ENCODE results near the gene MTHFSD. TPM values are rescaled to one million over a fixed set of nuclear protein-coding genes. Genes with fewer than 3 reads are reported as not detected.
"Not testable (repeated sequence)": the region's sequence is repeated elsewhere in the genome, so short reads cannot be mapped to it uniquely, and the experiment has no call there.

Gene MTHFSD
- total RNA-seq, 1 donor from 2014 or later, result 14.1 TPM

GRCh38 chr16:86594721-86595120 lies 39.7 kb upstream of the MTHFSD start:
- Mint-ChIP-seq H3K27ac (ENCODE audit: unreplicated experiment) (no peak overlapping the region), H3K9me3 (ENCODE audit: unreplicated experiment) (no peaks in the 10 kb centered on the region), H3K27me3 (ENCODE audit: unreplicated experiment) (no peaks in the 10 kb centered on the region), H3K4me3 (ENCODE audit: unreplicated experiment) (no peak overlapping the region), H3K4me1 (ENCODE audit: unreplicated experiment) (peaks cover 57% of the 10 kb centered on the region), H3K36me3 (ENCODE audit: unreplicated experiment) (peaks cover 3% of the 10 kb centered on the region)
- DNase-seq (ENCODE audit: extremely low spot score, unreplicated experiment), result no peak
- TF ChIP-seq CTCF (IDR thresholded peaks at IDR 0.05), result no peak

- no peak for TF ChIP-seq CTCF (IDR thresholded peaks at IDR 0.05)
- Mint-ChIP-seq H3K27ac (ENCODE audit: unreplicated experiment) (peak overlapping the region; percentile 56), H3K4me3 (ENCODE audit: unreplicated experiment) (no peak overlapping the region)
Observed at GRCh38 chr16:86593913-86594620, 39.0 kb upstream of the MTHFSD start.

GRCh38 chr16:86591270-86591669 lies 36.2 kb upstream of the MTHFSD start:
- Mint-ChIP-seq H3K4me3 (ENCODE audit: unreplicated experiment) (no peak overlapping the region), H3K36me3 (ENCODE audit: unreplicated experiment) (peaks cover 6% of the 10 kb centered on the region), H3K4me1 (ENCODE audit: unreplicated experiment) (peaks cover 36% of the 10 kb centered on the region), H3K27me3 (ENCODE audit: unreplicated experiment) (no peaks in the 10 kb centered on the region), H3K27ac (ENCODE audit: unreplicated experiment) (no peak overlapping the region), H3K9me3 (ENCODE audit: unreplicated experiment) (no peaks in the 10 kb centered on the region)
- no peak for TF ChIP-seq CTCF (IDR thresholded peaks at IDR 0.05)
- DNase-seq (ENCODE audit: extremely low spot score, unreplicated experiment), result no peak

More at GRCh38 chr16:86593913-86594620, 39.0 kb upstream of the MTHFSD start:
- DNase-seq (ENCODE audit: extremely low spot score, unreplicated experiment), result no peak
- H3K36me3 Mint-ChIP-seq (ENCODE audit: unreplicated experiment), result peaks cover 3% of the 10 kb centered on the region
- no peaks in the 10 kb centered on the region for H3K9me3 Mint-ChIP-seq (ENCODE audit: unreplicated experiment)
- no peaks in the 10 kb centered on the region for H3K27me3 Mint-ChIP-seq (ENCODE audit: unreplicated experiment)
- peaks cover 57% of the 10 kb centered on the region for H3K4me1 Mint-ChIP-seq (ENCODE audit: unreplicated experiment)

GRCh38 chr16:86590501-86591144 lies 35.6 kb upstream of the MTHFSD start:
- H3K9me3 Mint-ChIP-seq (ENCODE audit: unreplicated experiment), result no peaks in the 10 kb centered on the region
- no peaks in the 10 kb centered on the region for H3K27me3 Mint-ChIP-seq (ENCODE audit: unreplicated experiment)
- peaks cover 6% of the 10 kb centered on the region for H3K36me3 Mint-ChIP-seq (ENCODE audit: unreplicated experiment)
- no peak for DNase-seq (ENCODE audit: extremely low spot score, unreplicated experiment)
- no peak for TF ChIP-seq CTCF (IDR thresholded peaks at IDR 0.05)
- H3K27ac Mint-ChIP-seq (ENCODE audit: unreplicated experiment), result no peak overlapping the region
- H3K4me1 Mint-ChIP-seq (ENCODE audit: unreplicated experiment), result peaks cover 33% of the 10 kb centered on the region
- H3K4me3 Mint-ChIP-seq (ENCODE audit: unreplicated experiment), result no peak overlapping the region

GRCh38 chr16:86587955-86588354 lies 32.9 kb upstream of the MTHFSD start:
- not testable (repeated sequence) for H3K36me3 Mint-ChIP-seq (ENCODE audit: unreplicated experiment); H3K4me3 Mint-ChIP-seq (ENCODE audit: unreplicated experiment); H3K27ac Mint-ChIP-seq (ENCODE audit: unreplicated experiment); DNase-seq (ENCODE audit: extremely low spot score, unreplicated experiment); H3K9me3 Mint-ChIP-seq (ENCODE audit: unreplicated experiment); H3K27me3 Mint-ChIP-seq (ENCODE audit: unreplicated experiment)
- peaks cover 15% of the 10 kb centered on the region for H3K4me1 Mint-ChIP-seq (ENCODE audit: unreplicated experiment)
